ENCODE measurements around the gene BAIAP3.
"Not testable (repeated sequence)": the region's sequence is repeated elsewhere in the genome, so short reads cannot be mapped to it uniquely, and the experiment has no call there.

Gene BAIAP3

GRCh38 chr16:1326946-1327618 lies 6.4 kb upstream of the BAIAP3 start:
- Histone ChIP-seq H3K27ac (ENCODE audit: low read depth in 2 of 2, low read length in 2 of 2) (peak overlapping the region in 1 of 2 donors; percentile 32), H3K4me3 (ENCODE audit: low read length in 2 of 2) (no peak overlapping the region), H3K9me3 (ENCODE audit: control insufficient read depth in 2 of 2, low read length in 2 of 2) (no peaks in the 10 kb centered on the region), H3K27me3 (ENCODE audit: control insufficient read depth in 2 of 2, insufficient read depth in 2 of 2, low read length in 2 of 2) (no peaks in the 10 kb centered on the region), H3K36me3 (ENCODE audit: control insufficient read depth in 2 of 2, insufficient read depth in 2 of 2, low read length in 2 of 2) (peaks cover 10 to 15% of the 10 kb centered on the region in 2 donors), H3K9ac (ENCODE audit: low read depth in 1 of 2, low read length in 2 of 2) (no peak overlapping the region), H3K4me1 (ENCODE audit: control insufficient read depth in 2 of 2, insufficient read depth in 2 of 2, low read length in 2 of 2) (peaks cover 9 to 10% of the 10 kb centered on the region in 2 donors)

GRCh38 chr16:1327619-1327947 lies 5.9 kb upstream of the BAIAP3 start:
- no peak overlapping the region for H3K4me3 ChIP-seq (ENCODE audit: low read length in 2 of 2)
- peaks cover 10 to 15% of the 10 kb centered on the region in 2 donors for H3K36me3 ChIP-seq (ENCODE audit: control insufficient read depth in 2 of 2, insufficient read depth in 2 of 2, low read length in 2 of 2)
- peaks cover 11 to 14% of the 10 kb centered on the region in 2 donors for H3K4me1 ChIP-seq (ENCODE audit: control insufficient read depth in 2 of 2, insufficient read depth in 2 of 2, low read length in 2 of 2)
- no peaks in the 10 kb centered on the region for H3K27me3 ChIP-seq (ENCODE audit: control insufficient read depth in 2 of 2, insufficient read depth in 2 of 2, low read length in 2 of 2)
- no peak overlapping the region for H3K27ac ChIP-seq (ENCODE audit: low read depth in 2 of 2, low read length in 2 of 2)
- H3K9ac ChIP-seq (ENCODE audit: low read depth in 1 of 2, low read length in 2 of 2), result no peak overlapping the region
- H3K9me3 ChIP-seq (ENCODE audit: control insufficient read depth in 2 of 2, low read length in 2 of 2), result no peaks in the 10 kb centered on the region

GRCh38 chr16:1328136-1328535 lies 5.3 kb upstream of the BAIAP3 start:
- H3K4me3 ChIP-seq (ENCODE audit: low read length in 2 of 2); H3K27ac ChIP-seq (ENCODE audit: low read depth in 2 of 2, low read length in 2 of 2); H3K9me3 ChIP-seq (ENCODE audit: control insufficient read depth in 2 of 2, low read length in 2 of 2); H3K27me3 ChIP-seq (ENCODE audit: control insufficient read depth in 2 of 2, insufficient read depth in 2 of 2, low read length in 2 of 2); H3K9ac ChIP-seq (ENCODE audit: low read depth in 1 of 2, low read length in 2 of 2): not testable (repeated sequence)
- H3K4me1 ChIP-seq (ENCODE audit: control insufficient read depth in 2 of 2, insufficient read depth in 2 of 2, low read length in 2 of 2), result peaks cover 14 to 19% of the 10 kb centered on the region in 2 donors
- peaks cover 10 to 15% of the 10 kb centered on the region in 2 donors for H3K36me3 ChIP-seq (ENCODE audit: control insufficient read depth in 2 of 2, insufficient read depth in 2 of 2, low read length in 2 of 2)

GRCh38 chr16:1328961-1329360 lies 4.5 kb upstream of the BAIAP3 start:
- H3K9ac ChIP-seq (ENCODE audit: low read depth in 1 of 2, low read length in 2 of 2); H3K27ac ChIP-seq (ENCODE audit: low read depth in 2 of 2, low read length in 2 of 2); H3K27me3 ChIP-seq (ENCODE audit: control insufficient read depth in 2 of 2, insufficient read depth in 2 of 2, low read length in 2 of 2); H3K4me3 ChIP-seq (ENCODE audit: low read length in 2 of 2); H3K9me3 ChIP-seq (ENCODE audit: control insufficient read depth in 2 of 2, low read length in 2 of 2): not testable (repeated sequence)
- Histone ChIP-seq H3K36me3 (ENCODE audit: control insufficient read depth in 2 of 2, insufficient read depth in 2 of 2, low read length in 2 of 2) (peaks cover 7 to 11% of the 10 kb centered on the region in 2 donors), H3K4me1 (ENCODE audit: control insufficient read depth in 2 of 2, insufficient read depth in 2 of 2, low read length in 2 of 2) (peaks cover 14 to 20% of the 10 kb centered on the region in 2 donors)

- H3K9me3 ChIP-seq (ENCODE audit: control insufficient read depth in 2 of 2, low read length in 2 of 2), result no peaks in the 10 kb centered on the region
- H3K4me3 ChIP-seq (ENCODE audit: low read length in 2 of 2), result no peak overlapping the region
- no peak overlapping the region for H3K27ac ChIP-seq (ENCODE audit: low read depth in 2 of 2, low read length in 2 of 2)
- H3K9ac ChIP-seq (ENCODE audit: low read depth in 1 of 2, low read length in 2 of 2), result no peak overlapping the region
- peaks cover 7 to 12% of the 10 kb centered on the region in 2 donors for H3K27me3 ChIP-seq (ENCODE audit: control insufficient read depth in 2 of 2, insufficient read depth in 2 of 2, low read length in 2 of 2)
- H3K36me3 ChIP-seq (ENCODE audit: control insufficient read depth in 2 of 2, insufficient read depth in 2 of 2, low read length in 2 of 2), result no peaks in the 10 kb centered on the region
- peaks cover 14 to 20% of the 10 kb centered on the region in 2 donors for H3K4me1 ChIP-seq (ENCODE audit: control insufficient read depth in 2 of 2, insufficient read depth in 2 of 2, low read length in 2 of 2)
These were observed 3.1 kb upstream of the BAIAP3 start for GRCh38 chr16:1330260-1330914.

- Histone ChIP-seq H3K4me3 (ENCODE audit: low read length in 2 of 2) (peak overlapping the region; percentile 10 to 66), H3K9me3 (ENCODE audit: control insufficient read depth in 2 of 2, low read length in 2 of 2) (no peaks in the 10 kb centered on the region), H3K27me3 (ENCODE audit: control insufficient read depth in 2 of 2, insufficient read depth in 2 of 2, low read length in 2 of 2) (peaks cover 9 to 19% of the 10 kb centered on the region in 2 donors), H3K9ac (ENCODE audit: low read depth in 1 of 2, low read length in 2 of 2) (peak overlapping the region in 1 of 2 donors; percentile 13), H3K27ac (ENCODE audit: low read depth in 2 of 2, low read length in 2 of 2) (peak overlapping the region; percentile 38 to 56), H3K4me1 (ENCODE audit: control insufficient read depth in 2 of 2, insufficient read depth in 2 of 2, low read length in 2 of 2) (peaks cover 14 to 20% of the 10 kb centered on the region in 2 donors), H3K36me3 (ENCODE audit: control insufficient read depth in 2 of 2, insufficient read depth in 2 of 2, low read length in 2 of 2) (no peaks in the 10 kb centered on the region)
These were observed 2.3 kb upstream of the BAIAP3 start for GRCh38 chr16:1330931-1331711.

- Histone ChIP-seq H3K4me1 (ENCODE audit: control insufficient read depth in 2 of 2, insufficient read depth in 2 of 2, low read length in 2 of 2) (peaks cover 14 to 20% of the 10 kb centered on the region in 2 donors), H3K9ac (ENCODE audit: low read depth in 1 of 2, low read length in 2 of 2) (peak overlapping the region; percentile 14 to 23), H3K27ac (ENCODE audit: low read depth in 2 of 2, low read length in 2 of 2) (peak overlapping the region; percentile 46 to 56), H3K36me3 (ENCODE audit: control insufficient read depth in 2 of 2, insufficient read depth in 2 of 2, low read length in 2 of 2) (no peaks in the 10 kb centered on the region), H3K9me3 (ENCODE audit: control insufficient read depth in 2 of 2, low read length in 2 of 2) (no peaks in the 10 kb centered on the region), H3K27me3 (ENCODE audit: control insufficient read depth in 2 of 2, insufficient read depth in 2 of 2, low read length in 2 of 2) (peaks cover 12 to 27% of the 10 kb centered on the region in 2 donors), H3K4me3 (ENCODE audit: low read length in 2 of 2) (peak overlapping the region; percentile 29 to 66)
These were observed 1.5 kb upstream of the BAIAP3 start for GRCh38 chr16:1331712-1332617.

GRCh38 chr16:1332618-1333148 lies 762 bp upstream of the BAIAP3 start:
- Histone ChIP-seq H3K9ac (ENCODE audit: low read depth in 1 of 2, low read length in 2 of 2) (peak overlapping the region in 1 of 2 donors; percentile 23), H3K27me3 (ENCODE audit: control insufficient read depth in 2 of 2, insufficient read depth in 2 of 2, low read length in 2 of 2) (peaks cover 12 to 27% of the 10 kb centered on the region in 2 donors), H3K27ac (ENCODE audit: low read depth in 2 of 2, low read length in 2 of 2) (no peak overlapping the region), H3K9me3 (ENCODE audit: control insufficient read depth in 2 of 2, low read length in 2 of 2) (no peaks in the 10 kb centered on the region), H3K36me3 (ENCODE audit: control insufficient read depth in 2 of 2, insufficient read depth in 2 of 2, low read length in 2 of 2) (no peaks in the 10 kb centered on the region), H3K4me1 (ENCODE audit: control insufficient read depth in 2 of 2, insufficient read depth in 2 of 2, low read length in 2 of 2) (peaks cover 14 to 20% of the 10 kb centered on the region in 2 donors), H3K4me3 (ENCODE audit: low read length in 2 of 2) (peak overlapping the region in 1 of 2 donors; percentile 66)

- Histone ChIP-seq H3K4me1 (ENCODE audit: control insufficient read depth in 2 of 2, insufficient read depth in 2 of 2, low read length in 2 of 2) (peaks cover 14 to 20% of the 10 kb centered on the region in 2 donors), H3K4me3 (ENCODE audit: low read length in 2 of 2) (peak overlapping the region in 1 of 2 donors; percentile 10), H3K27me3 (ENCODE audit: control insufficient read depth in 2 of 2, insufficient read depth in 2 of 2, low read length in 2 of 2) (peaks cover 12 to 27% of the 10 kb centered on the region in 2 donors), H3K9me3 (ENCODE audit: control insufficient read depth in 2 of 2, low read length in 2 of 2) (no peaks in the 10 kb centered on the region), H3K36me3 (ENCODE audit: control insufficient read depth in 2 of 2, insufficient read depth in 2 of 2, low read length in 2 of 2) (no peaks in the 10 kb centered on the region), H3K9ac (ENCODE audit: low read depth in 1 of 2, low read length in 2 of 2) (no peak overlapping the region), H3K27ac (ENCODE audit: low read depth in 2 of 2, low read length in 2 of 2) (no peak overlapping the region)
These were observed 632 bp downstream of the BAIAP3 start for GRCh38 chr16:1333854-1334700.
